GM18517 (cell line): ENCODE measurements around the gene COL4A5.

ENCODE experiments used
- ATAC-seq: cut with Tn5 transposase; IDR thresholded peaks from one replicate; pipeline ENCODE4 v1.9.1; 2021; ENCODE audit warnings: mild to moderate bottlenecking, moderate library complexity; ENCODE audit not compliant: unreplicated experiment

The COL4A5 gene

GRCh38 chrX:108737754-108738153, 298.1 kb downstream of the COL4A5 start:
- no peak for ATAC-seq

DNA sequence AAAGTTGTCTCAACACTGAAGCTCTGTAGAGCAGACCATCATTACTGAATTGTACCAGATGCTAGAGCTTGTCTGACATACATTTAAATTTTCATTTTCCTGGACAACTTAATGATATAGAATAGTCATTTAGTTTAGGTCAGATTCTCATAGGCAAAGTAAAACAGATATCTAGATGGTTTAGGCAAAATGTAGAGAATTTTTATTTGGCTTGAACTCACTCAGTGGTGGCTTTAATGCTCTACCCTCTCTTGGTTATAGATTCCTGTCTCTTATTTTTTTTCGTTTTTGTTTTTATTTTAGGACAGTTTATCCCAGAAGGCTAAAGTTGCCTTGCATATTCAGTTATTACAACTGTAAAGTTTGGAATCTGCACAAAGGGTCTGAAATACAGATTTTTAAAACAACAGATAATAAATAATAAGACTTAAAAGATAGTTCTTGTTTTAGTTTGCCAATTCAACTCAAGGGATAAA, 300.7 kb downstream of the COL4A5 start:
- no peak for ATAC-seq
